Stimulated activated CD8-positive, alpha-beta memory T cell treated with anti-CD3 and anti-CD28 coated beads, Interleukin-7, amount 100 ng/mL, for 4 hours (primary cell): Measurements from ENCODE around the gene PARP16.

Source experiments
- DNase-seq, 2 donors: peaks; one replicate each; pipeline ENCODE4 v3.0.0-alpha.2; 2020; ENCODE audit warnings: low read depth in 2 of 2

Gene PARP16

DNA sequence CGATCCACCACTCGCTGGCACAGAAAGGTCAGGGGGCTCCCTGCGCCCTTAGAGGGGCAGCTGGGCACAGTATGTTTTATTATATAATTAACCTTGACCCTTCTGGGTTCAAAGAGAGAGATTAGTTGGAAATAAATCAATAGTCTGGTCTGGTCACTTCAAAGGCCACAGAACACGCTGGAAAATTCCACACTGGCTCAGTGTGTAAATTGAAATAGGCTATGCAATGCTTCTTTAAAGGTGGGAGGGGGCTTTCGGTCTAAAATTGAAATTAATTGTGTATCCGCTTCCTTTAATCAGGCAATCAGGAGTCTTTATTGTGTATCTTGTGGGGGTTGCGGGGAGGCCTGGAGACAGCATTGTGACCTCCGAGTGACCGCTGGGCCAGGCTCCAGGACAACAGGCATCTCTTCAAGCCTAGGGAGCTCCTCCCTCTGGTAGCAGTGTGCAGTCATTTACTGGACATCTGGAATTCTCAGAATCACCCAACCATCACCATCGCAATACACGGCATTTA lies 25.8 kb upstream of the PARP16 start:
- DNase-seq: no peak

DNA sequence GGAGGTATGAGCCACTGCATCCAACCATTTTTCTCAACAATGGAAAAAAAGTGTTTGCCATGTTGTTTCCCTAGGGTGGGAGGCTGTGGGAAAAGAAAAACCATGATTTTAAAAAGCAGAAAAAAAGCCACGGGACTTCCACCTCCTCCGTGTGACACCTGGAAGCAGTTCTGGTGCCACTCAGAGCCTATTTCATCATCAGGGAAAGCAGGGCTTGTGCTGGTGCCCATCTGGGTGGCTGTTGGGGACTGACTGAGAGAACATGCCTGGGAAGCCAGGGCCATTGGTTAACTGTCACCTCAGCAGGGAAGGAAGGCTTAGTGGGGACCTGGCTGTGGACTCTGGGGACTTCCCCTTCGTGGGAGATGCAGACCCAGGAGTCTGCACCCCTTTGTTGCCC lies 25.1 kb upstream of the PARP16 start:
- DNase-seq: no peak

DNA sequence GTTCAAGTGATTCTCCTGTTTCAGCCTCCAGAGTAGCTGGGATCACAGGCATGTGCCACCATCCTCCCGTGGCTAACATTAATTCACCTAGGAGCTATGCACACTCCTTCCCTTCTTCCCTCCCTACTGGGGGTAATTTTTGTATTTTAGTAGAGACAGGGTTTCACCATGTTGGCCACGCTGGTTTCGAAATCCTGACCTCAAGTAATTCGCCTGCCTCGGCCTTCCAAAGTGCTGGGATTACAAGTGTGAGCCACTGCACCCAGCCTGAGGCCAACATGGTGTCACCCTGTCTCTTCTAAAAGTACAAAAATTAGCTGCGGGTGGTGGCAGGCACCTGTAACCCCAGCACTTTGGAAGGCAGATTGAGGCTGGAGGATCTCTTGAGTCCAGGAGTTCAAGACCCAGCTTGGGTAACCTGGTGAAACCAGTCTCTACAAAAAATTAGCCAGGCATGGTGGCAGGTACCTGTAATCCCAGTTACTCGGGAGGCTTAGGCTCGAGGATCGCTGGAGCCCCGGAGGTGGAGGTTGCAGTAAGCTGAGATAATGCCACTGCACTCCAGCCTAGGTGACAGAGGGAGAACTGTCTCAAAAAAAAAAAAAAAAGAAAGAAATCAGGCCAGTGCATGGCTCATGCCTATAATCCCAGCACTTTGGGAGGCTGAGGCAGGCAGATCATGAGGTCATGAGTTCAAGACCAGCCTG lies 23.9 kb upstream of the PARP16 start:
- DNase-seq: no peak

DNA sequence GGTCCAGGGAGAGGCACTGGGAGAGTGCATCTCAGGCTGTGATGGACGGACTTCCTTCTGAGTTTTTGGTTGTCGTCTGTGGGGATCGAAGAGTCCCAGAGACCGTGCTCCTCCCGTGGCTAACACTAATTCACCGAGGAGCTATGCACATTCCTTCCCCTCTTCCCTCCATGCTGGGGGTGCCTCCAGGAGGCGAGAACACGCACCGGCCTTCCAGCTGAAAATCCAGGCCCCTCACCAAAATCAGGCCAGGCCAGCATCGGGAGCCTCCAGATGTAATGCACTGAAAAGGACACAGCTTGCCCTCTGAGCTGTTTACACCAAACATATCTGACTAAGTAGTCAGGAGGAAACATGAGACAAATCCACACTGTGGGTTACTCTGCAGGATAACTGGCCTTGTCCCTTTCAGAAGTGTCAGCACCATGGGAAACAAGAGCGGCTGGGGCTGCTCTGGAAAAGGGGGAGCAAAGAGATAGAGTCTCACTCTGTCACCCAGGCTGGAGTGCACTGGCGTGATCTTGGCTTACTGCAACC lies 23.3 kb upstream of the PARP16 start:
- DNase-seq: no peak

DNA sequence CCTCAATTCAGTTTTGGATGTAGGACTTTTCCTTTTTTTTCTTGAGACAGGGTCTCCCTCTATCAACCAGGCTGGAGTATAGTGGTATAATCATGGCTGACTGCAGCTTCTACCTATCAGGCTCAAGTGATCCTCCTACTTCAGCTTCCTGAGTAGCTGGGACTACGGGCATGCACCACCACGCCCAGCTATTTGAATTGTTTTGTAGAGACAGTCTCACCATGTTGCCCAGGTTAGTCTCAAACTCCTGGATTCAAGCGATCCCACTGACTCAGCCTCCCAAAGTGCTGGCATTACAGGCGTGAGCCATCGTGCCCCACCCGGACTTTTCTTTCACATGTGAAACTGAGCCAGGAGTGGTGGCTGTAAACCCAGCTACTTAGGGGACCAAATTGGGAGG lies 21.3 kb upstream of the PARP16 start:
- no peak for DNase-seq

DNA sequence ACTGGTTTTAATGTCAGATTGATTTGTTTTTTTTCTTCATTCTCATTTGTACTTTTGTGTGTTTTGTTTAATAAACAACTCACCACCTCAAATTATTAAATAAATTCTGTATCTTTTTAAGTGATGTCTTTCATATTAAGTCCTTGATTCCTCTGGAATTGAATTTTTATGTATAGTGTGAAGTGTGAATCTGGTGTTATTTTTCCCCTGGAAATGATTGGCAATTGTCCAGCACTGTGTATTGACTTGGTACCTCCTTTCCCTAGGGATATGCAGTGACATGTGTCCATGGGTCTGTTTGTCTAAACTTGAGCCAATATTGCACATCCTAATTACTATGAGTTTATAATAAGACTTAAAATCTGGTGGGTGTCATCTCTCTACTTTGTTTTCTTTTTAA lies 19.9 kb upstream of the PARP16 start:
- no peak for DNase-seq

DNA sequence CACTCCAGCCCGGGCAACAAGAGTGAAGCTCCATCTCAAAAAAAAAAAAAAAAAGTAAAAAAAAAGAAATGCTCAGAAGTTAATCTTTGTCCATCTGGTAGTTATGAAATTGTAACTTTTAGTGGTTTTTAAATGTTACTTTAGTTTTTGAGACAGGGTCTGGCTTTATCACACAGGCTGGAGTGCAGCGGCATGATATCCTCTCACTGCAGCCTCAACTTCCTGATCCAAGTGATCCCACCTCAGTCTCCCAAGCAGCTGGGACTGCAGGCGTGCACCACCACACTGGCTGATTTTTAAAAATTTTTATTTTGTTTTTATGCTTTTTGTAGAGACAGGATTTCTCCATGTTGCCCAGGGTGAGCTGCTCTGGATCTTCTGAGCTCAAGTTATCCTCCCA lies 19.1 kb upstream of the PARP16 start:
- DNase-seq: no peak

DNA sequence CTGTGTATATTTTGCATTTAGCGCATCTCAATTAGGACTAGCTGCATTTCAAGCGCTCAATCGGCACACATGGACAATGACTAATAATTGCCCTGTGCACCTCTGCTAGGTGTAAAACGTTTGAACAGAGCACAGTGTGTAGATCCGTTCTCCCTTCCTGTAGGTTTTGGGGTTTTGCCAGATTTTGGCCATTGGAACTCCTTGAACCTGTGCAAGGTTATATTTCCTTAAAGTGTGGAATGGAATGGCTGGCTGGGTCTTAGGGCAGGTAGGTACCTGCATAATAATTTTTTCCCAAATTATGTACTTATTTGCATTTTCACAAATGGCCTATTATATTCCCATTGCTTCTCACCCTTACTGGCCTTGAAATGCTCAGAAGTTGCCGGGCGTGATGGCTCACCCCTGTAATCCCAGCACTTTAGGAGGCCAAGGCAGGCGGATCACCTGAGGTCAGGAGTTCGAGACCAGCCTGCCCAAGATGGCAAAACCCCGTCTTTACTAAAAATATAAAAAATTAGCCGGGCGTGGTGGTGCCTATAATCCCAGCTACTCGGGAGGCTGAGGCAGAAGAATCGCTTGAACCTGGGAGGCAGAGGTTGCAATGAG lies 18.6 kb upstream of the PARP16 start:
- no peak for DNase-seq

DNA sequence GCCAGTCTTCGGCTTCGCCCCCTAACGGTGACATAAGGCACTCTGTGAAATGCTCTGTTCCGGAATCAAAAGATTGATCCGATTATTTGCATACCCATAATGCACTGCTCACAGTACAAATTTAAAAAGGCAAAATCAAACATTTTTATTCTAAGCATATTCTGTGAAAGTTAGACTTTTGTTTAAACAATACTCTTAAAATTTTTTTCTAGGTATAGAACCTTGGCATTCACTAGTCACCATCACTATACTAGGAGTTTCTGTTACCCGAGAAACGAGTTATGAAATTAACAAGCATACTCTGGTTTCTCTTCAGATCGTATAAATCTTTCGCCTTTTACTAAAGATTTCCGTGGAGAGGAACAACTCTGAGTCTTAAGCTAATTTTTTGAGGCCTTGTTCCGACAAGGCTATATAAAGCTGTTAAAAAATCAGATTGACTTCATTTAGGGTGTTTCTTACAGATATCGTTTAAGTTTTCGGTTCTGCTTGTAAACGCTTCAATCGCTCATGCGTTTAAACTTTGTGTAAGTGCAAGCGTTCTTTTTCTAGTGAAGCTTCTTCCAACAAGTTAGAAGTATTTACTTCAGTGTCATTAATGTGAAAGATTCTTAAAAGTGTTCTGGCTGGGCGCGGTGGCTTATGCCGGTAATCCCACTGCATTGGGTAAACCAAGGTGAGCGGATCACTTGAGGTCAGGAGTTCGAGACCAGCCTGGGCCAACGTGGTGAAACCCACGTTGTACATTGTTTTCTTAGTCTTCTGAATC lies 17.9 kb upstream of the PARP16 start, which contains the start of gene RNU5B-1:
Gene RNU5B-1 (plus strand): TSS at position 297 of the 769 bp plus-strand sequence.
- peak; percentile 62 to 71 for DNase-seq

DNA sequence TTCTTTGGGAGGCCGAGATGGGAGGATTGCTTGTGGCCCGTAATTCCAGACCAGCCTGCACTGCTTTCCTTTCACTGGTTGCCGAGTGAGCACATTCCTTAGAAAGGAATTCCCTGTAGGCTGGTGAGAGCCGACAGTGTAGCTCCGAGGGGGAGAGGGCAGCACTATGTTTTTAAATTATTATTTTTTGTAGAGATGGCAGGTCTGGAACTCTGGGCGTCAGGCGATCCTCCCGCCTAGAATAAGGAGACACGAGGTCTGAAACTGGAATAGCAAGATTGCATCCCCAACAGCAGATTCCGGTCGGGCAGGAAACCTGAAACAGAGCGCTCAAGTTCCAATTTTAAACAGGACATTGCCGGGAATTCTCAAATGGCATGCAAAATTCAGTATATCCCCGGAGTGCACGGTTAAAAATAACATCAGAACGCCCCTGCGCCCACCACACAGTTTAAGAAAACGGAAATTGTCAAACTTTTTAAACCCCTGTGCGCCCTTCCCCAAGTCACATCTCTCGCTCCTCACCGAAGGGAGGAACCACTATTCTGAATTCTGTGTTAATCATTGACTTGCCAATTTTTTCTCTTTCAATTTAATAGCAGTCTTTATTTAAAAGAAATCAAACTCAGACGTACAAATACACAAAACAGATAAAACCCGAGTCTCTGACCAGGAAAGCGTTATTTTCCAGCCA lies 17.2 kb upstream of the PARP16 start:
- DNase-seq: no peak

DNA sequence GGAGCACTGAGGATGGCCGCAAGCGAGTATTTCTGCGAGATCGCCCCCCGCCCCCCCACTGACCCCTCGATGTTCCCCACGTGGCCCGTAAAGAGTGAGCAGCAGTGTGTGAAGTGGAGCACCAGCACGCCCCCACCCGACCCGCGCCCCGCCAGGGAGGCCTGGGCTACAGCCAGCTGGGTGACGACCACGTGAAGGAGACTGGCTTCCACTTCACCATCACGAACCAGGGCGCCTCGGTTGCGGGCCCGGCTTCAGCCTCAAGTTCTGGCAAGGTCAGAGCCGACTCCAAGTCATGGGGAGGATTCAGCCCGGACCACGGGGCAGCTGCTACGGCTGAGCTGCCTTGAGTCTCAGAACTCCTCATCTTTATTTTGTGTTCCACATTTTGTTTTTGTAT lies 15.4 kb upstream of the PARP16 start:
- DNase-seq: no peak

DNA sequence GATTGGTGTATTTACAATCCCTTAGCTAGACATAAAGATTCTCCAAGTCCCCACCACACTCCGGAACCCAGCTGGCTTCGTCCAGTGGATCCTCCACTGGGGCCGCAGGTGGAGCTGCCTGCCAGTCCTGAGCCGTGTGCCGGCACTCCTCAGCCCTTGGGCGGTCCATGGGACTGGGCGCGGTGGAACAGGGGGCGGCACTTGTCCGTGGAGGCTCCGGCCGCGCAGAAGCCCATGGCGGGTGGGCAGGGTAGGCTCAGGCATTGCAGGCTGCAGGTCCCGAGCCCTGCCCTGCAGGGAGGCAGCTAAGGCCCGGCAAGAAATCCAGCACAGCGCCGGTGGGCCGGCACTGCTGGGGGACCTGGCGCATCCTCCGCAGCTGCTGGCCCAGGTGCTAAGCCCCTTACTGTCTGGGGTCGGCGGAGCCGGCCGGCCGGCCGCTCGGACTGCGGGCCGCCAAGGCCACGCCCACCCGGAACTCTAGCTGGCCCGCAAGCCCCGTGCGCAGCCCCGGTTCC lies 14.3 kb upstream of the PARP16 start:
- no peak for DNase-seq

DNA sequence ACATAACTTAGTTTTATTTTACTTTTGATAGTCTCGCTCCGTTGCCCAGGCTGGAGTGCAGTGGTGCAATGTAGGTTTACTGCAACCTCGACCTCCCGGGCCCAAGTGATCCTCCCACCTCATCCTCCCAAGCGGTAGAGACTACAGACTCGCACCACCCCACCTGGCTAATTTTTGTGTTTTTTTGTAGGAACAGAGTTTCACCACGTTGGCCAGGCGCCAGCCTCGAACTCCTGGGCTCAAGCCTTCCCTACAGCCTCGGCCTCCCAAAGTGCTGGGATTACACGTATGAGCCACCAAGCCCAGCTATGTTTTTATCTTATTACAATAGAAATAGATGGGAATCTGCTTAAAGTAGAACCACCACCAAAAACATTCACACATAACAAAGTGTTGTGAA lies 12.0 kb upstream of the PARP16 start:
- no peak for DNase-seq

DNA sequence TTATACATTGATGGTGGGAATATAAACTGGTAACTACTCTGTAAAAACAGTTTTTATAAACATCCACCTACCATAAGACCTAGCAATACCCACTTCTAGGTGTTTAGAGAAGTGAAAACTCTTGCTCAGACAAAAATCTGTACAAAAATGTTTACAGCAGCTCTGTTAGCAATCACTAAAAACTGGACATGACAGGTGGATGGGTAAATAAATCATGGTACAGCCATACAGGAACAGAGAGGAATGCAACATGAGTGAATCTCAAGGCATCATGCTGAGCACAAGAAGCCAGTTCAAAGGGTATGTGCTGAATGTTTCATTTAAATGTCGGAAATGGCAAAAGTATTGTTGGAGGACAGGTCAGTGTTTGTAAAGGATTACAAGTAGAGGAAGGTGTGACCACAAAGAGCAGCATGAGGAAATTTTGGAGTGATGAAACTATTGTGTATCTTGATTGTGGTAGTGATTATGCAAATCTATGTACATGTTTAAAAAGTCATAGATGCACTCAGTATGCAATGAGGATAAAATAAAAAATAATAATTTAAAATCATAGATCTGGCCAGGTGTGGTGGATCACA lies 6.3 kb upstream of the PARP16 start:
- no peak for DNase-seq

DNA sequence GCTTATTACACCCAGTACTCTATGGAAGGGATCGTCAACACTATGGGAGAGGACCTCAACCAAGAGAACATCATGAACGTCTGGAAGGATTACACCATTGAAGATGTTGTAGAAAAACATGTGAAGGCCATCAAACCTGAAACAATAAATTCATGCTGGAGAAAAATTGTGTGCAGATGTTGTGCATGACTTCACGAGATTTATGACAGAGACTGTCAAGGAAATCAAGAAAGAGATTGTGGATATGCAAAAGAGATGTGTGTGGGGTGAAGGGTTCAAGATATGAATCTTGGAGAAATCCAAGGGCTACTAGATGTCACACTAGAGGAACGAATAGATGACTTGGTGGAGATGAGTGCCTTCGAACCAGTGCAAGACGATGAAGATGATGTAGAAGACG lies 3.5 kb upstream of the PARP16 start:
- DNase-seq: no peak

DNA sequence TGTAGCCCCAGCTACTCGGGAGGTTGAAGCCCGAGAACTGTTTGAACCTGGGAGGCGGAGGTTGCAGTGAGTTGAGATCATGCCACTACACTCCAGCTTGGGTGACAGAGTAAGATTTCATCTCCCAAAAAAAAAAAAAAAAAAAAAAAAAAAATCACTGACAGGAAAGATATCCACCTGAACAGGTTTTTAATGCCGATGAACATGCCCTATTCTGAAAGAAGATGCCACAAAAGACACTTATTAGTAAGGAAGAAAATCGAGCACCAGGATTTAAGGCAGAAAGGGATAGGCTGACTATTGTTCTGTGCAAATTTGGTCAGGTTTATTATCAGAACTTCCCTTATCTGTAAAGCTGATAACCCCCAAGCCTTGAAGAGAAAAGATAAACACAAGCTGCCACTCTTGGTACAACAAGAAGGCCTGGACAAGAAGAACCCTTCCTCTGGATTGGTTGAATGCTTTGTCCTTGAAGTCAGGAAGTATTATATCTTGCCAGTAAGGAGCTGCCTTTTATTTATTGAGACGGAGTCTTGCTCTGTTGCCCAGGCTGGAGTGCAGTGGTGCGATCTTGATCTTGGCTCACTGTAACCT lies 2.7 kb upstream of the PARP16 start:
- no peak for DNase-seq

DNA sequence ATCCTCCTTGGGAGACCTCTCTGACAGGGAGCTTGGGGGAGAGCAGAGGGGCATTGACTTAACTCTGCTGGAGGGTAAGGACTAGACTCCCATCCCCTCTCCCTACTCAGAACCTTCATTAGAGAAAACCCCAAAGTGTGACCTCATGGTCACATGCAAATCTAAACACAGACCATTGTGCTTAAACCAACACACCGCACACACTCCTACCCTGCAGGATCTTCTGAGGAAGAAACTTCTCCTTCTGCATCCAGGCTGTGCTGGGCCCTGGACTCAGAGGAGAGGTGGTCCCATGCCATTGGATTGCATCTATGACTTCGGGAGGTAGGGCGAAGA lies 805 bp upstream of the PARP16 start:
- no peak for DNase-seq

DNA sequence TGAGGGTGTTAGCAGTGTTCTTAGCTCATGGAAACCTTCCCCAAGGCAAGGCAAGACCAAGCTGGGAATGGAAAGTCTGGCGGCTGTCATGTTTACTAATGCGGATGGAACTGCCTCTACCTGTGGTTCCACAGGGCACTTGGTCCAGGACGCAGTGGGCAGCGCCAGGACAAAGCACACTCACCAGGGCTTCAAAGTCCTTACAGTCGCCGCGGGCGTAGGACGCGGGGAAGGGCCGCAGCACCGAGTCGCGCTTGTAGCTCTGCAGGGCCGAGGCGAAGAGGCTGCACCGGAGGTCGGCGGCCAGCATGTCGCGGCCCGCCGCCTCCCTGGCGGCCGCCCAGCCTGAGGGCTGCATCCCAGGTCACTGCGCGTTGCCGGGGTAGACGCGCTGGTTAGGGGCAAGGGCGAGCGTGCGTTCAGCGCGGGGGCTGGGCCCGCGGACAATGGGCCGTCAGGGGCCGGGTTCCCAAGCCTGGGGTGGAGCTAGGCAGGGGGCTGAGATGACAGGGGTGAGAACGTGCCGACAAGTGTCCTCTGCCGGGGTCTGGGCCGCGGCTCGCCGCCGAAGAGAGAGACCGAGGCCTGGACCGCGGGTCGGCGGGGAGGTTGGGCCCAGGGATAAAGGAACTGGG lies 497 bp downstream of the PARP16 start:
- no peak for DNase-seq

DNA sequence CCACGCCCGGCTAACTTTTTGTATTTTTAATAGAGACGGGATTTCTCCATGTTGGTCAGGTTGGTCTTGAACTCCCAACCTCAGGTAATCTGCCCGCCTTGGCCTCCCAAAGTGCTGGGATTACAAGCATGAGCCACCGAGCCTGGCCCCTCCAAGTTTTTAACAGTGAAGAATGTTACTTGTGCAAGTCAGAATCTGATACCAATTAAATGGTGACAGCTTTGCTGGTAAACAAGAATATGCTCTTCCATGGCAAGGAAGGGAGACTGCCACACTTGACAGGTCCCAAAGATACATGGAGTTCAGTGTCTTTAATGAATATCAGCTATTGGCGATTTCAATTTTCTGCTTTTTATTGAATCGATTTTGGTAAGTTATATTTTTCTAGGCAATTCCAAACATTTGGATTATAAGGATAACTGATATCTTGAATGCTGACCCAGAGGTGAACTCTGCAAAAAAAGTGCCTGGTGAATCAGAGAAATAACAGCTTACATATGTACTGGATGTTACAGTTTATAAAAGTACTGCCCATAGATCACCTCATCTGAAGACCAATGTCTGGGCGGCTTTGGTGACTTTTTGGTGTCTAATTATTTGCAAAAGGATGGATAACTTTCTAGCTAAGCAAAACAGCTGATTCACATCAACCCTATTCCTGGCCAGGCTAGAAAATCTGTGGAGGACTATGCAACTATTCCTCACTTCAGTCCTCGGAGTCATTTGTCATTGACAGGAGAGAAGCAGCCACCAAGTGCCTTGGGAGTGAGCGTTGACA lies 1.2 kb downstream of the PARP16 start:
- no peak for DNase-seq

DNA sequence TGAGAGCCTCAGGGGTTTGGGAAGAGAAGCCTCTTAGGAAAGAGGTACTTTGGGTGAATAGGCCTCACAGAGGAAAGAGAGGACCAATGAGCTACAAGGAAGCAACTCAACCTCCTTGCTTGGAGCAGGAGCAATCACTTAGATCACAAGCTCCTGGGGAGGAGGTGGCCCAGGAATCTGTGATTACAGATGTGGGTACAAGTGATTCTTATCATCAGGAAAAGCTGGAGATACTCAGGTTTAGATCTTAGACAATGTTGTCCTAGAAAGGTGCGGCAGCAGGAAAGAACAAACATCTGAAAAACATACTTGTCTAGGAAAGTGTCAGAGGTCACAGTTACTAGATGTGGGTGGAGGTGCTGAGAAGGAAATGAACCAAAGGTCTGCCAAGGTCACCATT lies 8.2 kb downstream of the PARP16 start:
- no peak for DNase-seq
